IPS-20b (cell line): ENCODE data around the gene NEMP1.
"Not testable (repeated sequence)": the region's sequence is repeated elsewhere in the genome, so short reads cannot be mapped to it uniquely, and the experiment has no call there.

Source experiments
- H3K27ac ChIP-seq: one replicate; pipeline ENCODE4 v1.5.1; 2013; ENCODE audit warnings: low read length
- H3K27me3 ChIP-seq: 2 replicates; pipeline ENCODE4 v1.6.1; 2013; ENCODE audit warnings: mild to moderate bottlenecking, low read length, inconsistent platforms; ENCODE audit not compliant: insufficient read depth
- H3K36me3 ChIP-seq: 2 replicates; pipeline ENCODE4 v1.6.1; 2013; ENCODE audit warnings: low read depth, mild to moderate bottlenecking, inconsistent platforms, low read length, moderate library complexity; ENCODE audit not compliant: insufficient read depth
- H3K4me1 ChIP-seq: 2 replicates; pipeline ENCODE4 v1.6.1; 2013; ENCODE audit warnings: mild to moderate bottlenecking, control low read depth, inconsistent platforms, low read length, moderate library complexity; ENCODE audit not compliant: insufficient read depth
- H3K4me3 ChIP-seq: 2 replicates; pipeline ENCODE4 v1.5.1; 2013; ENCODE audit warnings: mild to moderate bottlenecking, low read length, inconsistent platforms
- H3K9ac ChIP-seq: 2 replicates; pipeline ENCODE4 v1.6.1; 2013; ENCODE audit warnings: low read depth, mild to moderate bottlenecking, inconsistent platforms, low read length, moderate library complexity
- H3K9me3 ChIP-seq: 2 replicates; pipeline ENCODE4 v1.6.1; 2013; ENCODE audit warnings: mild to moderate bottlenecking, low read depth, low read length, inconsistent platforms; ENCODE audit not compliant: insufficient read depth

The NEMP1 gene

GRCh38 chr12:57078519-57079404 is at the start of gene NEMP1:
Gene NEMP1, minus strand, starts transcription at chr12:57078791. Its CDS starts 46 bp downstream, at chr12:57078745.
- Histone ChIP-seq H3K9me3 (no peaks in the 10 kb centered on the region), H3K4me1 (no peaks in the 10 kb centered on the region; the same call in 1 of the 2 replicates), H3K4me3 (peak within 1 kb of the TSS; percentile 99), H3K9ac (peak within 1 kb of the TSS; percentile 99), H3K27me3 (no peaks in the 10 kb centered on the region), H3K27ac (peak within 1 kb of the TSS; percentile 93), H3K36me3 (0 out of 2 replicates have a peak, but pooled peaks cover 3% of the 10 kb centered on the region)

GRCh38 chr12:57127726-57128518 is 49.3 kb upstream of the NEMP1 start, which contains the start of gene LRP1:
Gene LRP1, plus strand, starts transcription at chr12:57128483. Its CDS starts 482 bp downstream, at chr12:57128965.
- Histone ChIP-seq H3K4me3 (peak within 1 kb of the TSS; percentile 94), H3K4me1 (peaks cover 34% of the 10 kb centered on the region), H3K27ac (peak within 1 kb of the TSS; percentile 80), H3K9ac (peak within 1 kb of the TSS; percentile 96; the same call in 1 of the 2 replicates), H3K9me3 (no peaks in the 10 kb centered on the region), H3K27me3 (peaks cover 7% of the 10 kb centered on the region; the same call in 1 of the 2 replicates), H3K36me3 (peaks cover 5% of the 10 kb centered on the region; the same call in 1 of the 2 replicates)

- H3K9ac ChIP-seq, result peak overlapping the region; percentile 88; the same call in 1 of the 2 replicates
These were observed 48.6 kb upstream of the NEMP1 start for GRCh38 chr12:57127101-57127725.

GRCh38 chr12:57126561-57126960 is 48.0 kb upstream of the NEMP1 start:
- Histone ChIP-seq H3K27me3 (peaks cover 7% of the 10 kb centered on the region; the same call in 1 of the 2 replicates), H3K4me1 (peaks cover 20% of the 10 kb centered on the region), H3K27ac (no peak overlapping the region), H3K36me3 (no peaks in the 10 kb centered on the region), H3K4me3 (peak overlapping the region; percentile 94; the same call in 1 of the 2 replicates), H3K9ac (peak overlapping the region; percentile 88; the same call in 1 of the 2 replicates), H3K9me3 (no peaks in the 10 kb centered on the region)

More at GRCh38 chr12:57127101-57127725, 48.6 kb upstream of the NEMP1 start:
- Histone ChIP-seq H3K27me3 (peaks cover 7% of the 10 kb centered on the region; the same call in 1 of the 2 replicates), H3K27ac (no peak overlapping the region), H3K4me1 (peaks cover 27% of the 10 kb centered on the region), H3K9me3 (no peaks in the 10 kb centered on the region), H3K36me3 (peaks cover 5% of the 10 kb centered on the region; the same call in 1 of the 2 replicates), H3K4me3 (peak overlapping the region; percentile 94)

- peaks cover 7% of the 10 kb centered on the region; the same call in 1 of the 2 replicates for H3K27me3 ChIP-seq
- peaks cover 15% of the 10 kb centered on the region for H3K4me1 ChIP-seq
- H3K9ac ChIP-seq, result no peak overlapping the region
- H3K27ac ChIP-seq, result no peak overlapping the region
- no peak overlapping the region for H3K4me3 ChIP-seq
- H3K9me3 ChIP-seq, result no peaks in the 10 kb centered on the region
- H3K36me3 ChIP-seq, result no peaks in the 10 kb centered on the region
These were observed 47.5 kb upstream of the NEMP1 start for GRCh38 chr12:57126061-57126460.

- no peak overlapping the region for H3K4me3 ChIP-seq
- H3K36me3 ChIP-seq, result no peaks in the 10 kb centered on the region
- H3K27ac ChIP-seq, result no peak overlapping the region
- H3K9me3 ChIP-seq, result no peaks in the 10 kb centered on the region
- H3K9ac ChIP-seq, result no peak overlapping the region
- H3K4me1 ChIP-seq, result no peaks in the 10 kb centered on the region
- H3K27me3 ChIP-seq, result peaks cover 7% of the 10 kb centered on the region; the same call in 1 of the 2 replicates
These were observed 45.8 kb upstream of the NEMP1 start for GRCh38 chr12:57124261-57124877.

- Histone ChIP-seq H3K9ac (no peak overlapping the region), H3K27me3 (peaks cover 7% of the 10 kb centered on the region; the same call in 1 of the 2 replicates), H3K9me3 (no peaks in the 10 kb centered on the region), H3K36me3 (no peaks in the 10 kb centered on the region), H3K27ac (no peak overlapping the region), H3K4me3 (no peak overlapping the region), H3K4me1 (no peaks in the 10 kb centered on the region)
These were observed 45.2 kb upstream of the NEMP1 start for GRCh38 chr12:57123813-57124212.

GRCh38 chr12:57120718-57121117 is 42.1 kb upstream of the NEMP1 start:
- not testable (repeated sequence) for H3K9ac ChIP-seq, H3K4me3 ChIP-seq, H3K36me3 ChIP-seq, H3K27me3 ChIP-seq, H3K4me1 ChIP-seq, H3K27ac ChIP-seq, H3K9me3 ChIP-seq

- peaks cover 6% of the 10 kb centered on the region for H3K27me3 ChIP-seq
- no peaks in the 10 kb centered on the region for H3K4me1 ChIP-seq
- no peak overlapping the region for H3K9ac ChIP-seq
- H3K27ac ChIP-seq, result no peak overlapping the region
- no peak overlapping the region for H3K4me3 ChIP-seq
- H3K9me3 ChIP-seq, result no peaks in the 10 kb centered on the region
- no peaks in the 10 kb centered on the region for H3K36me3 ChIP-seq
These were observed 40.9 kb upstream of the NEMP1 start for GRCh38 chr12:57119294-57120085.

GRCh38 chr12:57118711-57119271 is 40.2 kb upstream of the NEMP1 start:
- Histone ChIP-seq H3K9ac (no peak overlapping the region), H3K27me3 (peaks cover 6% of the 10 kb centered on the region), H3K36me3 (no peaks in the 10 kb centered on the region), H3K9me3 (no peaks in the 10 kb centered on the region), H3K27ac (no peak overlapping the region), H3K4me3 (no peak overlapping the region), H3K4me1 (no peaks in the 10 kb centered on the region)
